H1 (cell line): ENCODE results near the gene RPL26. TPM values are rescaled to one million over a fixed set of nuclear protein-coding genes. Genes with fewer than 3 reads are reported as not detected.

ENCODE experiments used
- CTCF ChIA-PET: fragments of 300-600 bp; sonication (Branson Sonifier 250); formaldehyde crosslinking; loops from one replicate; lab custom pipeline; 2021; ENCODE audit not compliant: partially characterized antibody; lab: Charles Lee
- POLR2A ChIA-PET: fragments of 300-600 bp; sonication (Branson Sonifier 250); formaldehyde crosslinking; loops from one replicate; lab custom pipeline; 2021; ENCODE audit warnings: inconsistent platforms; ENCODE audit not compliant: partially characterized antibody; lab: Charles Lee
- DNase-seq, 2 experiments: peaks; one replicate each; pipeline versions ENCODE4 v3.0.0 to v3.0.0-alpha.2; 2010 to 2022; ENCODE audit warnings: low spot score in 2 of 2, low read depth in 1 of 2, mixed read lengths in 1 of 2
- FAIRE-seq: peaks from 2 replicates; lab custom pipeline; 2011; peaks lifted over from hg19 to GRCh38; lab: Jason Lieb, UNC
- H2AFZ ChIP-seq: 2 replicates; pipeline ENCODE4 v1.8.1; 2012; ENCODE audit warnings: low read length, inconsistent platforms
- H2AK5ac ChIP-seq: 2 replicates; pipeline ENCODE4 v1.6.1; 2013; ENCODE audit warnings: low read depth, low read length
- H2BK120ac ChIP-seq: replicated peaks from 2 replicates; pipeline ENCODE3; 2013; ENCODE audit warnings: low read depth, low read length, inconsistent platforms
- H2BK12ac ChIP-seq: 2 replicates; pipeline ENCODE4 v1.6.1; 2013; ENCODE audit warnings: low read depth, low read length
- H2BK15ac ChIP-seq: 2 replicates; pipeline ENCODE4 v1.6.1; 2013; ENCODE audit warnings: low read length
- H2BK20ac ChIP-seq: 2 replicates; pipeline ENCODE4 v1.6.1; 2013; ENCODE audit warnings: low read length
- H2BK5ac ChIP-seq: 2 replicates; pipeline ENCODE4 v1.6.1; 2013; ENCODE audit warnings: low read depth, low read length
- H3K14ac ChIP-seq: 2 replicates; pipeline ENCODE4 v1.6.1; 2013; ENCODE audit warnings: inconsistent platforms; ENCODE audit not compliant: insufficient read length
- H3K18ac ChIP-seq: 2 replicates; pipeline ENCODE4 v1.6.1; 2013; ENCODE audit warnings: low read length; ENCODE audit errors: extremely low read depth
- H3K23ac ChIP-seq: 2 replicates; pipeline ENCODE4 v1.6.1; 2013; ENCODE audit warnings: inconsistent platforms; ENCODE audit not compliant: insufficient read length
- H3K23me2 ChIP-seq: 2 replicates; pipeline ENCODE4 v1.6.1; 2013; ENCODE audit warnings: low read depth, low read length
- H3K27ac ChIP-seq: 2 replicates; pipeline ENCODE4 v1.6.1; 2011; ENCODE audit warnings: low read depth, low read length, inconsistent platforms
- H3K27me3 ChIP-seq, 4 experiments: replicated peaks in 1 of 4; 1 replicate in 1 of 4; 2 replicates in 3 of 4; pipeline versions ENCODE4 v1.6.1 to v1.8.1; 2011 to 2013; ENCODE audit warnings: low read length in 3 of 4, mild to moderate bottlenecking in 3 of 4, inconsistent platforms in 2 of 4, mixed read lengths in 2 of 4, moderate library complexity in 1 of 4; ENCODE audit not compliant: control insufficient read depth in 3 of 4, insufficient read depth in 3 of 4; ENCODE audit errors: extremely low read depth in 1 of 4
- H3K36me3 ChIP-seq, 4 experiments: 2 replicates each; pipeline versions ENCODE4 v1.6.1 to v1.8.1; 2011 to 2013; ENCODE audit warnings: mild to moderate bottlenecking in 4 of 4, low read length in 3 of 4, moderate library complexity in 2 of 4, control low read depth in 1 of 4, inconsistent platforms in 1 of 4; ENCODE audit not compliant: insufficient read depth in 4 of 4, control insufficient read depth in 2 of 4
- H3K4ac ChIP-seq: replicated peaks from 2 replicates; pipeline ENCODE3; 2013; ENCODE audit warnings: low read length, low read depth, mixed read lengths, inconsistent platforms; ENCODE audit not compliant: insufficient read length
- H3K4me1 ChIP-seq, 4 experiments: replicated peaks in 1 of 4; 1 replicate in 1 of 4; 2 replicates in 3 of 4; pipeline versions ENCODE4 v1.6.1 to v1.8.1; 2011 to 2013; ENCODE audit warnings: low read length in 3 of 4, inconsistent platforms in 2 of 4, mixed read lengths in 1 of 4; ENCODE audit not compliant: insufficient read depth in 4 of 4, control insufficient read depth in 3 of 4
- H3K4me2 ChIP-seq, 2 experiments: 2 replicates each; pipeline versions ENCODE4 v1.6.1 to v1.8.1; 2011 to 2013; ENCODE audit warnings: low read depth in 2 of 2, low read length in 2 of 2, control low read depth in 1 of 2, inconsistent platforms in 1 of 2, mild to moderate bottlenecking in 1 of 2; ENCODE audit not compliant: insufficient read depth in 1 of 2
- H3K4me3 ChIP-seq, 4 experiments: fragments of 200-600, 300-600 bp in 1 of 4; sonication (generic), shearing (Covaris generic), sonication (Bioruptor Twin) in 1 of 4; 2 replicates each; pipeline versions ENCODE4 v1.5.1 to v1.8.1; 2011 to 2016; ENCODE audit warnings: low read length in 4 of 4, low read depth in 3 of 4, control low read depth in 2 of 4, inconsistent platforms in 2 of 4, mild to moderate bottlenecking in 2 of 4, mixed read lengths in 1 of 4, moderate library complexity in 1 of 4; ENCODE audit not compliant: insufficient read depth in 2 of 4; ENCODE audit errors: extremely low read depth in 1 of 4
- H3K56ac ChIP-seq: replicated peaks from 2 replicates; pipeline ENCODE3; 2013; ENCODE audit warnings: low read depth, mild to moderate bottlenecking, mixed read lengths, low read length, inconsistent platforms; ENCODE audit not compliant: insufficient read length
- H3K79me1 ChIP-seq: 2 replicates; pipeline ENCODE4 v1.6.1; 2013; ENCODE audit warnings: low read depth, low read length, control low read depth
- H3K79me2 ChIP-seq, 2 experiments: 2 replicates each; pipeline versions ENCODE4 v1.6.1 to v1.8.1; 2012 to 2013; ENCODE audit warnings: low read length in 2 of 2, mild to moderate bottlenecking in 2 of 2, inconsistent platforms in 1 of 2; ENCODE audit not compliant: insufficient read depth in 2 of 2, control insufficient read depth in 1 of 2
- H3K9ac ChIP-seq, 4 experiments: replicated peaks in 1 of 4; 1 replicate in 1 of 4; 2 replicates in 3 of 4; pipeline versions ENCODE4 v1.6.1 to v1.8.1; 2011 to 2013; ENCODE audit warnings: low read depth in 3 of 4, low read length in 3 of 4, control low read depth in 2 of 4, mild to moderate bottlenecking in 2 of 4, moderate library complexity in 2 of 4, inconsistent platforms in 1 of 4; ENCODE audit errors: extremely low read depth in 1 of 4
- H3K9me3 ChIP-seq, 2 experiments: 2 replicates each; pipeline versions ENCODE4 v1.6.1 to v1.8.1; 2012 to 2013; ENCODE audit warnings: mild to moderate bottlenecking in 2 of 2, moderate library complexity in 2 of 2, control low read depth in 1 of 2, inconsistent platforms in 1 of 2, low read depth in 1 of 2, low read length in 1 of 2, mixed read lengths in 1 of 2; ENCODE audit not compliant: insufficient read depth in 2 of 2
- H4K20me1 ChIP-seq, 2 experiments: replicated peaks in 1 of 2; 2 replicates each; pipeline versions ENCODE3 to v1.8.1; 2011 to 2013; ENCODE audit warnings: inconsistent platforms in 2 of 2, low read length in 2 of 2, mild to moderate bottlenecking in 1 of 2; ENCODE audit not compliant: insufficient read depth in 2 of 2, control insufficient read depth in 1 of 2
- H4K5ac ChIP-seq: 2 replicates; pipeline ENCODE4 v1.6.1; 2013; ENCODE audit warnings: low read length, low read depth, mixed read lengths, inconsistent platforms; ENCODE audit not compliant: insufficient read length
- H4K8ac ChIP-seq: 2 replicates; pipeline ENCODE4 v1.8.0; 2013; ENCODE audit warnings: mild to moderate bottlenecking, moderate library complexity, low read length, inconsistent platforms; ENCODE audit not compliant: insufficient read depth; ENCODE audit errors: extremely low read depth
- H4K91ac ChIP-seq: replicated peaks from 2 replicates; pipeline ENCODE3; 2013; ENCODE audit warnings: low read length, mixed read lengths, inconsistent platforms; ENCODE audit not compliant: insufficient read length
- CEBPB ChIP-seq: IDR thresholded peaks from 2 replicates; pipeline ENCODE4 v1.6.1; 2012; ENCODE audit warnings: low read depth, low read length
- EGR1 ChIP-seq: IDR thresholded peaks from 2 replicates; pipeline ENCODE4 v1.6.1; 2011; ENCODE audit warnings: low read depth, low read length, borderline replicate concordance
- HDAC6 ChIP-seq: IDR thresholded peaks from one replicate; pipeline ENCODE4 v1.7.1; 2012; ENCODE audit warnings: low read depth, mild to moderate bottlenecking, inconsistent platforms, low read length, moderate library complexity
- NRF1 ChIP-seq: IDR thresholded peaks from 2 replicates; pipeline ENCODE4 v1.6.1; 2011; ENCODE audit warnings: mild to moderate bottlenecking, low read depth, low read length, improper control_type of control experiment
- RFX5 ChIP-seq: IDR thresholded peaks from 2 replicates; pipeline ENCODE4 v1.6.1; 2011; ENCODE audit warnings: low read depth, low read length, improper control_type of control experiment, borderline replicate concordance
- SIN3A ChIP-seq, 2 experiments: IDR thresholded peaks in 1 of 2; conservative IDR thresholded peaks in 1 of 2; 2 replicates each; pipeline ENCODE4 v1.6.1; 2011 to 2012; ENCODE audit warnings: low read length in 2 of 2, improper control_type of control experiment in 1 of 2, low read depth in 1 of 2, mild to moderate bottlenecking in 1 of 2
- SP1 ChIP-seq: IDR thresholded peaks from 2 replicates; pipeline ENCODE4 v1.6.1; 2011; ENCODE audit warnings: low read depth, low read length
- SP2 ChIP-seq: IDR thresholded peaks from 2 replicates; pipeline ENCODE4 v1.6.1; 2012; ENCODE audit warnings: mild to moderate bottlenecking, low read length, inconsistent platforms
- TBP ChIP-seq: IDR thresholded peaks from 2 replicates; pipeline ENCODE4 v1.6.1; 2011; ENCODE audit warnings: low read depth, low read length, improper control_type of control experiment
- TCF12 ChIP-seq: IDR thresholded peaks from 2 replicates; pipeline ENCODE4 v1.6.1; 2011; ENCODE audit warnings: low read depth, mild to moderate bottlenecking, low read length
- YY1 ChIP-seq: IDR thresholded peaks from 2 replicates; pipeline ENCODE4 v1.6.1; 2011; ENCODE audit warnings: low read depth, mild to moderate bottlenecking, low read length
- WGBS, 2 experiments: shearing (Covaris generic) in 1 of 2; methylation state at CpG; one replicate each; pipeline versions ENCODE4 v1.1.6 to v1.1.7; 2013 to 2015; ENCODE audit warnings: low lambda C conversion rate in 2 of 2, mixed read lengths in 2 of 2, inconsistent platforms in 1 of 2, low coverage in 1 of 2, missing lambda C conversion rate in 1 of 2; ENCODE audit not compliant: insufficient replicate concordance in 2 of 2, insufficient coverage in 1 of 2, insufficient read length in 1 of 2; ENCODE audit errors: extremely low coverage in 1 of 2, missing lambda C conversion rate in 1 of 2; 5-methylcytosine and 5-hydroxymethylcytosine counted together
- polyA plus RNA-seq, 7 experiments: library from polyadenylated mRNA; depleted of rRNA in 3 of 7; stranded (reverse) in 5 of 7; unstranded in 2 of 7; fragments of >200 nt in 5 of 7; fragments of 200-250 nt in 2 of 7; gene quantifications; 1 replicate in 5 of 7; 2 replicates in 1 of 7; 4 replicates in 1 of 7; pipeline versions ENCODE4 v1.2.1 to v1.2.3, GENCODE V29; 2011 to 2013; ENCODE audit warnings: missing spikeins in 2 of 7, mixed read lengths in 2 of 7
- total RNA-seq: library from RNA; stranded (reverse); fragmentation: NEBNext Ultra II Directional; extraction: Animal tissue kit (Norgen Biotek cat#: 25700); gene quantifications from 2 replicates; pipeline ENCODE4 v1.2.1, GENCODE V29; 2021
- TF ChIP-seq, protein P1 (sequence below): IDR thresholded peaks from 2 replicates; pipeline ENCODE4 v1.6.1; 2011; ENCODE audit warnings: low read depth, mild to moderate bottlenecking, low read length; ENCODE audit not compliant: insufficient read depth

RPL26 gene
- total and polyA plus RNA-seq, 2 of the 8 experiments (the other 6 are each of a cell fraction or from before 2014, with no cell fraction given): 1,963 to 2,554 TPM

DNA sequence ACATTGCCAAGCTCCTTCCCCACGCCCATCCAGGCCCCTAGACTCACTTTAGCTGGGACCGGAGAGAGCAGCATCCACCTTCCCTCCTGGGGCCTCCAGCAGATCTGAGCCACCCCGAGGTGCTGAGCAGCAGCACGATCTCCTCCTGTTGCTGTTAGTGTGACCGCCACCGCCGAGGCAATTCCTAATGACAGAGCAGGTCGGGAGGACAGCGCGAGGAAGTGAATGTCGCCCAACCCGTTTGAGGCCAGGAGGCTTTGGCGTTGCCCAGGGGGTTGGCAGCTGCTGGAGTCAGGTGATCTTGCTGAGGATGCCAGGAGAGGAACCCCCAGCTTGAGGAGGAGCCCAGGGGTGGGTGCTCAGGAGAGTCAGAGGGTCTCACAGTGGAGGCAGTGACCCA lies 14.6 kb upstream of the RPL26 start, which contains the start of gene RNF222:
Gene RNF222 (minus strand): TSS at position 192 of the 400 bp plus-strand sequence. CDS start 4,366 bp downstream, outside the sequence.
- Histone ChIP-seq H4K20me1 (no peaks in the 10 kb centered on the region), H3K4ac (no peak within 1 kb of the TSS), H3K79me2 (no peaks in the 10 kb centered on the region), H3K14ac (no peak within 1 kb of the TSS), H2BK5ac (no peak within 1 kb of the TSS), H3K9ac (no peak within 1 kb of the TSS), H2BK15ac (no peak within 1 kb of the TSS), H3K56ac (no peak within 1 kb of the TSS), H3K18ac (no peak within 1 kb of the TSS), H2BK12ac (0 out of 2 replicates have a peak within 1 kb of the TSS, but pooled peaks have one; percentile 17), H3K27ac (no peak within 1 kb of the TSS), H3K23ac (no peak within 1 kb of the TSS), H2BK120ac (no peak within 1 kb of the TSS), H3K4me1 (no peaks in the 10 kb centered on the region; a peak in 1 of 7 replicates), H2AK5ac (no peak within 1 kb of the TSS), H3K27me3 (no peaks in the 10 kb centered on the region), H4K5ac (no peak within 1 kb of the TSS), H3K36me3 (no peaks in the 10 kb centered on the region), H2BK20ac (no peak within 1 kb of the TSS), H3K79me1 (no peaks in the 10 kb centered on the region), H3K23me2 (no peaks in the 10 kb centered on the region; the same call in 1 of the 2 replicates), H3K9me3 (no peaks in the 10 kb centered on the region), H3K4me2 (no peak within 1 kb of the TSS), H4K8ac (peak within 1 kb of the TSS; percentile 42), H3K4me3 (no peak within 1 kb of the TSS), H2AFZ (no peak within 1 kb of the TSS), H4K91ac (no peak within 1 kb of the TSS)
- TF ChIP-seq EGR1: no peak
- no peak for TF ChIP-seq CEBPB
- TF ChIP-seq, protein P1, sequence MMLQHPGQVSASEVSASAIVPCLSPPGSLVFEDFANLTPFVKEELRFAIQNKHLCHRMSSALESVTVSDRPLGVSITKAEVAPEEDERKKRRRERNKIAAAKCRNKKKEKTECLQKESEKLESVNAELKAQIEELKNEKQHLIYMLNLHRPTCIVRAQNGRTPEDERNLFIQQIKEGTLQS: no peak
- TF ChIP-seq TCF12: no peak
- no peak for TF ChIP-seq SP2
- no peak for TF ChIP-seq RFX5
- TF ChIP-seq TBP: no peak
- TF ChIP-seq YY1: no peak
- TF ChIP-seq SIN3A (conservative IDR thresholded peaks at IDR 0.05 in 1 of 2, IDR thresholded peaks at IDR 0.05 in 1 of 2; ENCODE audit: low read depth in 1 of 2, low read length in 2 of 2): no peak
- no peak for TF ChIP-seq HDAC6
- TF ChIP-seq NRF1: no peak
- TF ChIP-seq SP1: no peak
- no peak for DNase-seq
- ChIA-PET POLR2A (interaction anchor here (0.8 to 2.5 kb wide), 4 partner anchors 9 to 21 kb away, joined by 3 to 14 read pairs (median 4); partner anchors contain the start of genes KRABD2 and RPL26), CTCF (interaction anchor here (0.6 to 0.9 kb wide), 3 partner anchors 13 to 106 kb away, joined by 3 to 4 read pairs (median 3); no protein-coding TSS in a partner anchor)
- no peak for FAIRE-seq
- WGBS, 2 experiments: 85% methylated on average over 13 of the region's 13 CpGs; no CpG with 5 or more reads in 1 of the 2 experiments
